PFSK-1 (cell line): ENCODE measurements around the gene MEF2C.

Source experiments
- FOXP2 ChIP-seq: optimal IDR thresholded peaks from 2 replicates; pipeline ENCODE3; 2011; ENCODE audit warnings: borderline replicate concordance, control low read depth, inconsistent platforms; ENCODE audit not compliant: insufficient read depth; ENCODE audit errors: extremely low read length, extremely low read depth
- POLR2AphosphoS5 ChIP-seq: IDR thresholded peaks from 2 replicates; pipeline ENCODE4 v1.6.1; 2012; ENCODE audit warnings: low read depth, mild to moderate bottlenecking, control low read depth, low read length, moderate library complexity
- REST ChIP-seq, 2 experiments: IDR thresholded peaks; 2 replicates each; pipeline versions ENCODE4 v1.6.1 to v1.8.0; 2011 to 2012; ENCODE audit warnings: low read depth in 2 of 2, low read length in 2 of 2, control low read depth in 1 of 2, inconsistent platforms in 1 of 2, mild to moderate bottlenecking in 1 of 2, moderate library complexity in 1 of 2; ENCODE audit not compliant: insufficient read depth in 1 of 2
- SIN3A ChIP-seq: IDR thresholded peaks from 2 replicates; pipeline ENCODE4 v1.6.1; 2012; ENCODE audit warnings: mild to moderate bottlenecking, low read length, moderate library complexity, borderline replicate concordance; ENCODE audit not compliant: insufficient read depth
- TAF1 ChIP-seq: IDR thresholded peaks from 2 replicates; pipeline ENCODE4 v1.6.1; 2012; ENCODE audit warnings: low read length, control low read depth, borderline replicate concordance; ENCODE audit not compliant: insufficient read depth

The MEF2C gene

GRCh38 chr5:88698290-88698689 lies 184.7 kb downstream of the MEF2C start:
- no peak for TF ChIP-seq SIN3A
- TF ChIP-seq REST (IDR thresholded peaks at IDR 0.05; ENCODE audit: insufficient read depth in 1 of 2, low read depth in 2 of 2, low read length in 2 of 2) = no peak
- no peak for TF ChIP-seq FOXP2
- no peak for TF ChIP-seq TAF1
- no peak for TF ChIP-seq POLR2AphosphoS5

DNA sequence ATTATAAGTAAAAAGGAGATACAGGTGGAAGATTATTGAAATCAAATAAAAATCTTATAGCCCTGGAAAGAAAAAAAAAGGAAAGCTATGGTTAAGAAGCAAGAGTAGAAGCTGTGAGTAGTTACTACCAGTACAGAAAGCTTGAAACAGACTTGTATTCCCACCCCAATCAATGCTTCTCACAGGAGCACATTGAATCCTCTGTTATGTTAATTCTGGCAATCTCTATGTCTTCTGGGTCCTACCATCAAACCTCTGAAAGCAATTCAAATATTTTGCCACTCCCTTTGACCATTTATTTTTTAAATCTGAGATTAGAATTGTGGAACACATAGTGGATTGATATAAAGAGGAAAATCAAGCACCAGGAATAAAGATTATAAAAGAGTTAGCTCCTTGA lies 186.5 kb downstream of the MEF2C start:
- no peak for TF ChIP-seq FOXP2
- no peak for TF ChIP-seq SIN3A
- no peak for TF ChIP-seq TAF1
- TF ChIP-seq POLR2AphosphoS5 = no peak
- TF ChIP-seq REST (IDR thresholded peaks at IDR 0.05; ENCODE audit: insufficient read depth in 1 of 2, low read depth in 2 of 2, low read length in 2 of 2) = no peak

- no peak for TF ChIP-seq FOXP2
- TF ChIP-seq POLR2AphosphoS5 = no peak
- no peak for TF ChIP-seq SIN3A
- TF ChIP-seq TAF1 = no peak
- no peak for TF ChIP-seq REST (IDR thresholded peaks at IDR 0.05; ENCODE audit: insufficient read depth in 1 of 2, low read depth in 2 of 2, low read length in 2 of 2)
Measured at GRCh38 chr5:88695931-88696330, 187.1 kb downstream of the MEF2C start.

- TF ChIP-seq SIN3A (no peak), REST (IDR thresholded peaks at IDR 0.05; ENCODE audit: insufficient read depth in 1 of 2, low read depth in 2 of 2, low read length in 2 of 2) (no peak), TAF1 (no peak), POLR2AphosphoS5 (no peak), FOXP2 (no peak)
Measured at GRCh38 chr5:88695232-88695631, 187.8 kb downstream of the MEF2C start.

DNA sequence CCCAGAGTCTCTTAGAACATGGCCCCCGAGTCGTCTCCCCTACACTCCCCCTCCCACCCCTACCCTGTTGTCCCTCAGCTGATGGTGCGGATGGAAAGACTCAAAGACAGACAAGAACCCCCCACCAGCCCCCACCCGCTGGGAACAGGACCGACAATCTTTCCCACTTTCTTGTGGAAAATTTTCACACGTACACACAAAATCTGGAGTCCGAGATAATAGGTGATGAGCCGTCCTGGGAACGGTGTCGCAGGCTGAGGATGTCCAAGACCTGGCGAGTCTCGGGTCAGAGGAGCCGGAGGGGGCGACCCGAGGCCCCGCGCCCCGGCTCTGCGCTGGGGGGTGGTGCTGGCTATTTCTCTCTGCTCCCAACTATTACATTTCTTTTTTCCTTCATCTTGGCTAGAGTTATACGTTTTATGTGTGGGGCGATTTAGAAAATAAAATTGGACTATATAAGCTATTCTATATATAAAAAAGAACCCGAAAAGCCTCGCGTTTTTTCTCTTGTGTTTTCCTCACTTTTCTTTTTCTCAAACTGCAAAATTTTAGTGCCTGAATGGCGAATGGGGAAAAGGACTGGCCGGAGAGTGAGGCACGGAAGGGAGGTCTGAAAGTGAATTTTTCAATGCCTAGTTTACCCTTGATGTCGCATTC lies 188.8 kb downstream of the MEF2C start:
- TF ChIP-seq SIN3A (no peak), FOXP2 (no peak), TAF1 (no peak)
